Endothelial cell of umbilical vein (primary cell): ENCODE data around the gene NDUFS6. TPM values are rescaled to one million over a fixed set of nuclear protein-coding genes. Genes with fewer than 3 reads are reported as not detected.

ENCODE experiments used
- BruUV-seq: library from RNA; stranded (reverse); fragments of 400-500 nt; replicated peaks from 2 replicates; lab custom pipeline; 2021; lab: Mats Ljungman, UMichigan
- CTCF ChIA-PET: fragments of 300-600, 350-600 bp; sonication (Branson Sonifier 250); formaldehyde crosslinking; loops from one replicate; lab custom pipeline; 2021; ENCODE audit warnings: antibody characterized with exemption, inconsistent platforms; lab: Charles Lee
- POLR2A ChIA-PET: fragments of 300-600, 350-600 bp; sonication (Branson Sonifier 250); formaldehyde crosslinking; loops from one replicate; lab custom pipeline; 2021; ENCODE audit warnings: antibody characterized with exemption, inconsistent platforms; lab: Charles Lee
- DNase-seq: peaks from one replicate; pipeline ENCODE4 v3.0.0-alpha.2; 2011; ENCODE audit warnings: low read depth, low spot score
- FAIRE-seq: peaks from 2 replicates; lab custom pipeline; 2011; peaks lifted over from hg19 to GRCh38; lab: Jason Lieb, UNC
- H2AFZ ChIP-seq: 2 replicates; pipeline ENCODE4 v1.6.0; 2012; ENCODE audit warnings: low read depth, low read length, control low read depth, inconsistent platforms
- H3K27ac ChIP-seq: 2 replicates; pipeline ENCODE4 v1.5.1; 2011; ENCODE audit warnings: low read depth, mild to moderate bottlenecking, control low read depth, low read length, moderate library complexity; ENCODE audit not compliant: insufficient read depth
- H3K27me3 ChIP-seq, 2 experiments: 2 replicates each; pipeline versions ENCODE4 v1.6.0 to v1.6.1; 2011; ENCODE audit warnings: low read length in 2 of 2, mixed read lengths in 1 of 2; ENCODE audit not compliant: control insufficient read depth in 2 of 2, insufficient read depth in 2 of 2
- H3K36me3 ChIP-seq, 2 experiments: 2 replicates in 1 of 2; 3 replicates in 1 of 2; pipeline ENCODE4 v1.5.1; 2011; ENCODE audit warnings: low read length in 2 of 2, mild to moderate bottlenecking in 1 of 2, moderate library complexity in 1 of 2; ENCODE audit not compliant: control insufficient read depth in 2 of 2, insufficient read depth in 2 of 2; ENCODE audit errors: extremely low read depth in 1 of 2
- H3K4me1 ChIP-seq: 3 replicates; pipeline ENCODE4 v1.5.1; 2011; ENCODE audit warnings: mild to moderate bottlenecking, low read length; ENCODE audit not compliant: control insufficient read depth, insufficient read depth; ENCODE audit errors: extremely low read depth
- H3K4me2 ChIP-seq: 2 replicates; pipeline ENCODE4 v1.6.1; 2011; ENCODE audit warnings: low read length, control low read depth, mixed read lengths; ENCODE audit not compliant: insufficient read depth
- H3K4me3 ChIP-seq, 3 experiments: fragments of 200-600 bp in 1 of 3; sonication (generic), shearing (Covaris generic) in 1 of 3; replicated peaks in 1 of 3; 2 replicates each; pipeline ENCODE4 v1.5.1; 2011 to 2016; ENCODE audit warnings: control low read depth in 3 of 3, low read length in 3 of 3, mild to moderate bottlenecking in 2 of 3, inconsistent platforms in 1 of 3, low read depth in 1 of 3, moderate library complexity in 1 of 3; ENCODE audit not compliant: insufficient read depth in 1 of 3
- H3K79me2 ChIP-seq: 2 replicates; pipeline ENCODE4 v1.6.0; 2012; ENCODE audit warnings: low read length, inconsistent platforms; ENCODE audit not compliant: control insufficient read depth, insufficient read depth
- H3K9ac ChIP-seq: replicated peaks from 2 replicates; pipeline ENCODE3; 2011; ENCODE audit warnings: low read length, control low read depth; ENCODE audit not compliant: insufficient read depth; ENCODE audit errors: extremely low read depth
- H3K9me1 ChIP-seq: replicated peaks from 3 replicates; pipeline ENCODE4 v1.6.0; 2011; ENCODE audit warnings: mild to moderate bottlenecking, low read length; ENCODE audit not compliant: control insufficient read depth, insufficient read depth; ENCODE audit errors: extremely low read depth
- H3K9me3 ChIP-seq: replicated peaks from 2 replicates; pipeline ENCODE4 v1.5.1; 2012; ENCODE audit warnings: low read length, inconsistent platforms; ENCODE audit not compliant: control insufficient read depth, insufficient read depth
- H4K20me1 ChIP-seq: replicated peaks from 2 replicates; pipeline ENCODE3; 2011; ENCODE audit warnings: mild to moderate bottlenecking, low read length; ENCODE audit not compliant: control insufficient read depth, insufficient read depth; ENCODE audit errors: extremely low read depth
- CTCF ChIP-seq, 2 donors: IDR thresholded peaks; 1 replicate in 1 of 2; 2 replicates in 1 of 2; pipeline ENCODE4 v1.5.1; 2011; ENCODE audit warnings: low read length in 2 of 2, mild to moderate bottlenecking in 2 of 2, moderate library complexity in 2 of 2, control low read depth in 1 of 2, inconsistent platforms in 1 of 2, low read depth in 1 of 2; ENCODE audit not compliant: insufficient read depth in 1 of 2; ENCODE audit errors: extremely low read depth in 1 of 2
- EZH2 ChIP-seq: IDR thresholded peaks from 2 replicates; pipeline ENCODE4 v1.6.1; 2012; ENCODE audit warnings: borderline replicate concordance, low read depth, mild to moderate bottlenecking, moderate library complexity, low read length, inconsistent platforms; ENCODE audit not compliant: severe bottlenecking
- FOS ChIP-seq: IDR thresholded peaks from 2 replicates; pipeline ENCODE4 v1.6.1; 2011; ENCODE audit warnings: mild to moderate bottlenecking, low read length, moderate library complexity, borderline replicate concordance; ENCODE audit not compliant: insufficient read depth
- GATA2 ChIP-seq: IDR thresholded peaks from 2 replicates; pipeline ENCODE4 v1.7.0; 2011; ENCODE audit warnings: low read depth, mild to moderate bottlenecking, moderate library complexity, mixed read lengths, low read length; ENCODE audit not compliant: insufficient read length, insufficient read depth
- JUN ChIP-seq: IDR thresholded peaks from 2 replicates; pipeline ENCODE4 v1.6.1; 2011; ENCODE audit warnings: borderline replicate concordance, low read depth; ENCODE audit not compliant: insufficient read length, insufficient read depth
- dilution Hi-C: fragments of 300-500 bp; cut with MboI; formaldehyde crosslinking; loops from one replicate; pipeline ENCODE4 v1.15.0; 2019; ENCODE audit warnings: low sequenced_read_pairs; ENCODE audit not compliant: extremely low pct_ligation_motif_present
- intact Hi-C: fragments of 100-400 bp; cut with micrococcal nuclease; formaldehyde crosslinking; loops from one replicate; pipeline ENCODE4 v1.10.0; 2022
- polyA plus RNA-seq, 4 experiments: library from polyadenylated mRNA; depleted of rRNA in 3 of 4; stranded (reverse) in 3 of 4; unstranded in 1 of 4; fragments of >200 nt; gene quantifications; 2 replicates each; pipeline versions ENCODE4 v1.2.1 to v1.2.3, GENCODE V29; 2011 to 2012; ENCODE audit warnings: missing spikeins in 1 of 4
- total RNA-seq: library from RNA; stranded (reverse); gene quantifications from 2 replicates; pipeline ENCODE4 v1.2.3, GENCODE V29; 2021

Gene NDUFS6
- total and polyA plus RNA-seq, 2 donors (not counting 3 experiments of a cell fraction or from before 2014, with no cell fraction given), result 42.5 to 127 TPM

- no peak overlapping the region for H3K4me2 ChIP-seq
- no peaks in the 10 kb centered on the region for H3K9me3 ChIP-seq
- H3K36me3 ChIP-seq, result no peaks in the 10 kb centered on the region
- dilution Hi-C loops, result no loop called here
- H3K27ac ChIP-seq, result no peak overlapping the region
- no peaks in the 10 kb centered on the region for H3K4me1 ChIP-seq
- H3K27me3 ChIP-seq, result no peaks in the 10 kb centered on the region
- H3K9ac ChIP-seq, result no peak overlapping the region
- no peak overlapping the region for H3K4me3 ChIP-seq
- FAIRE-seq, result no peak
- POLR2A ChIA-PET, result no interaction called here
- CTCF ChIA-PET, result no interaction called here
- no peak overlapping the region for H2AFZ ChIP-seq
- TF ChIP-seq EZH2 (no peak), JUN (no peak), GATA2 (no peak), FOS (no peak), CTCF (IDR thresholded peaks at IDR 0.05; ENCODE audit: extremely low read depth in 1 of 2, insufficient read depth in 1 of 2, low read depth in 1 of 2, low read length in 2 of 2) (no peak)
- H3K79me2 ChIP-seq, result no peaks in the 10 kb centered on the region
- no TSS peak for BruUV-seq
- H3K9me1 ChIP-seq, result no peaks in the 10 kb centered on the region
- intact Hi-C loops, result no loop called here
- DNase-seq, result no peak
- no peaks in the 10 kb centered on the region for H4K20me1 ChIP-seq
Observed at GRCh38 chr5:1767524-1768282, 33.5 kb upstream of the NDUFS6 start.
